Endothelial cell (in vitro differentiated cells): ENCODE results near the gene CORO2B. TPM values are rescaled to one million over a fixed set of nuclear protein-coding genes. Genes with fewer than 3 reads are reported as not detected.

Experiments
- DNase-seq: peaks from one replicate; pipeline ENCODE4 v3.0.0; 2021; ENCODE audit warnings: low spot score
- H3K27ac Mint-ChIP-seq: one replicate; pipeline ENCODE4 v1.8.0; 2021; ENCODE audit warnings: mixed read lengths, inconsistent platforms; ENCODE audit not compliant: unreplicated experiment
- H3K27me3 Mint-ChIP-seq: one replicate; pipeline ENCODE4 v1.8.0; 2021; ENCODE audit warnings: mild to moderate bottlenecking, moderate library complexity, mixed read lengths, inconsistent platforms; ENCODE audit not compliant: unreplicated experiment
- H3K36me3 Mint-ChIP-seq: one replicate; pipeline ENCODE4 v1.8.0; 2021; ENCODE audit warnings: mild to moderate bottlenecking, low read depth, mixed read lengths, inconsistent platforms; ENCODE audit not compliant: unreplicated experiment
- H3K4me1 Mint-ChIP-seq: one replicate; pipeline ENCODE4 v1.8.0; 2021; ENCODE audit warnings: mild to moderate bottlenecking, mixed read lengths, inconsistent platforms; ENCODE audit not compliant: unreplicated experiment
- H3K4me3 Mint-ChIP-seq: one replicate; pipeline ENCODE4 v1.8.0; 2021; ENCODE audit warnings: mild to moderate bottlenecking, mixed read lengths, inconsistent platforms; ENCODE audit not compliant: unreplicated experiment
- H3K9me3 Mint-ChIP-seq: one replicate; pipeline ENCODE4 v1.8.0; 2021; ENCODE audit warnings: mixed read lengths, inconsistent platforms; ENCODE audit not compliant: unreplicated experiment
- total RNA-seq: library from RNA; stranded (reverse); fragmentation: NEBNext Ultra II Directional; extraction: Animal tissue kit (Norgen Biotek cat#: 25700); gene quantifications from one replicate; pipeline ENCODE4 v1.2.1, GENCODE V29; 2021; ENCODE audit not compliant: unreplicated experiment
- TF ChIP-seq, protein P1 (sequence below): fragments of 200-600 bp; sonication (generic); IDR thresholded peaks from one replicate; pipeline ENCODE4 v1.5.0; 2021; ENCODE audit warnings: antibody characterized with exemption; ENCODE audit not compliant: unreplicated experiment

The CORO2B gene
- total RNA-seq, 1 donor from 2014 or later, result 71.7 TPM

- H3K4me1 Mint-ChIP-seq, result peaks cover 43% of the 10 kb centered on the region
- DNase-seq, result no peak
- H3K27me3 Mint-ChIP-seq, result peaks cover 8% of the 10 kb centered on the region
- TF ChIP-seq, protein P1, sequence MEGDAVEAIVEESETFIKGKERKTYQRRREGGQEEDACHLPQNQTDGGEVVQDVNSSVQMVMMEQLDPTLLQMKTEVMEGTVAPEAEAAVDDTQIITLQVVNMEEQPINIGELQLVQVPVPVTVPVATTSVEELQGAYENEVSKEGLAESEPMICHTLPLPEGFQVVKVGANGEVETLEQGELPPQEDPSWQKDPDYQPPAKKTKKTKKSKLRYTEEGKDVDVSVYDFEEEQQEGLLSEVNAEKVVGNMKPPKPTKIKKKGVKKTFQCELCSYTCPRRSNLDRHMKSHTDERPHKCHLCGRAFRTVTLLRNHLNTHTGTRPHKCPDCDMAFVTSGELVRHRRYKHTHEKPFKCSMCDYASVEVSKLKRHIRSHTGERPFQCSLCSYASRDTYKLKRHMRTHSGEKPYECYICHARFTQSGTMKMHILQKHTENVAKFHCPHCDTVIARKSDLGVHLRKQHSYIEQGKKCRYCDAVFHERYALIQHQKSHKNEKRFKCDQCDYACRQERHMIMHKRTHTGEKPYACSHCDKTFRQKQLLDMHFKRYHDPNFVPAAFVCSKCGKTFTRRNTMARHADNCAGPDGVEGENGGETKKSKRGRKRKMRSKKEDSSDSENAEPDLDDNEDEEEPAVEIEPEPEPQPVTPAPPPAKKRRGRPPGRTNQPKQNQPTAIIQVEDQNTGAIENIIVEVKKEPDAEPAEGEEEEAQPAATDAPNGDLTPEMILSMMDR, result no peak
- H3K4me3 Mint-ChIP-seq, result no peak overlapping the region
- H3K27ac Mint-ChIP-seq, result no peak overlapping the region
- no peaks in the 10 kb centered on the region for H3K36me3 Mint-ChIP-seq
- H3K9me3 Mint-ChIP-seq, result no peaks in the 10 kb centered on the region
Measured at GRCh38 chr15:68626739-68627138, 47.9 kb downstream of the CORO2B start.

DNA sequence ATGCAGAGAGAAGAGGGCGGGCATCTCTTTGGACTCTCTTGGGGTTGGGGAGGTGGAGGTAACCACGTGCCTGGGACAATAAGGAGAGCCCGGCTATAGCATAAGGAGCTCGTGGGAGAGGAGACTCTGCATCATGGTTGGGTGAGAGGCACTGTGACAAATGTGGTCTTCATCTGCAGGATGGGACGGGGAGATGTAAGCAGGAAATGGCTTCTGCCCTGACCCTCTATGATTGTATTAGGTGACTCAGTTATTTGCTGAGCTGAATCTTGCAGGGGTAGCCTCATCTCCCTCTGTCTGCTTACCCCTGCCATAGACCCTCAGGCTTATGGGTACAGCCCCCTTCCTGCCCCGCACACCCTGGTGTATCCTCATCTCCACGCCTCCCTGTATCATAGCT lies 48.7 kb downstream of the CORO2B start:
- peaks cover 6% of the 10 kb centered on the region for H3K27me3 Mint-ChIP-seq
- TF ChIP-seq, protein P1, result no peak

DNA sequence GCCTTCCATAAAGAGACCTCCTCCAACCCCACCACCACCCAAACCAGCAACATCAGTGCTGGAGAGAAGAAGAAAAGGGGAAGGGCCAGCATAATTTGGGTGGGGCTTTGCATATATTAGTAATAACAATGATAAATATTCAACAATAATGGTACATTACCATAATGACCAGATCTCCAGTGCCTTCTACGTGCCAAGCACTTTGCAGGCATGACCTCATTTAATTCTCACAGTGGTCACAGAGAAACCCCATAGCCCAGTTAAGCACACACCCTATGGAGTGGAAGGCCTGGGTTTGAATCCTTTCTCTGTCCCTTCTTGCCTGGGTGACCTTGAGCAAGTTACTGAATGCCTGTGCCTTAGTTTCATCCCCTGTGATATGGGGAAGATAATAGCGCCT lies 49.2 kb downstream of the CORO2B start:
- peaks cover 6% of the 10 kb centered on the region for H3K27me3 Mint-ChIP-seq
- H3K4me3 Mint-ChIP-seq, result no peak overlapping the region
- DNase-seq, result no peak
- H3K36me3 Mint-ChIP-seq, result no peaks in the 10 kb centered on the region
- no peaks in the 10 kb centered on the region for H3K9me3 Mint-ChIP-seq
- TF ChIP-seq, protein P1, result no peak
- H3K27ac Mint-ChIP-seq, result no peak overlapping the region
- H3K4me1 Mint-ChIP-seq, result peaks cover 55% of the 10 kb centered on the region

More for the DNA sequence above, 48.7 kb downstream of the CORO2B start:
- Mint-ChIP-seq H3K4me3 (no peak overlapping the region), H3K36me3 (no peaks in the 10 kb centered on the region), H3K27ac (no peak overlapping the region), H3K4me1 (peaks cover 50% of the 10 kb centered on the region), H3K9me3 (no peaks in the 10 kb centered on the region)
- no peak for DNase-seq

DNA sequence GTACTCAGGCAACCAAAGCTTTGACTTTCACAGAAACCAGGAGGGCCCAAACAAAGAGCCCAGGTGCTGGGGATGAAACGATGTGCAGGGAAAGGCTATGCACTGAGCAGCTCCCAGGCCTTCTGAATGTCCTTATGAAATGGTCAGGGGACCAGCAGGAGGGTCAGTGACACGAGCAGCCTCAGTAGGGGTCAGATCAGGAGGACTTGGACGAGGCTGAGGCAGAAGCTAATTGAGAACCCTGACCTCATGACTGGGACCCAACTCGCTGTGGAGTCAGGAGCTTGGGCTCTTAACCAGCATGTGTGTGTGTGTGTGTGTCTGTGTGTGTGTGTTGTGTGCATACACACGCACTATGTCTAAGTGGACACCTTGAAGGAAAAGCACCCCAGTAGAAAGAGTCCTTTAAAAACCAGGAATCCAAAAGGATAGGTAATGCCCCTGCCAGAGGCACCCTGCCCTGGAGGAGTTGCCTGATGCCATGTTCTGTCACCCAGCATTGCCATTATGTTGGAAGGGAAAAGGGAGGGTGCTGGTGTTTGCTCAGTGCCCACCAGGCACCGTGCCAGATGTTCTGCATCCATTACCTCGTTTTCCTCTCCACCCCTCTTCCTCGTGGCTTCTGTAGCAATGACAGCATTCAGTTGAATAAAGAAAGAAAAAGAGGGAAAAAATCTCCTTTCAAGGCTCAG lies 50.9 kb downstream of the CORO2B start:
- H3K27ac Mint-ChIP-seq, result no peak overlapping the region
- TF ChIP-seq, protein P1, result no peak

DNA sequence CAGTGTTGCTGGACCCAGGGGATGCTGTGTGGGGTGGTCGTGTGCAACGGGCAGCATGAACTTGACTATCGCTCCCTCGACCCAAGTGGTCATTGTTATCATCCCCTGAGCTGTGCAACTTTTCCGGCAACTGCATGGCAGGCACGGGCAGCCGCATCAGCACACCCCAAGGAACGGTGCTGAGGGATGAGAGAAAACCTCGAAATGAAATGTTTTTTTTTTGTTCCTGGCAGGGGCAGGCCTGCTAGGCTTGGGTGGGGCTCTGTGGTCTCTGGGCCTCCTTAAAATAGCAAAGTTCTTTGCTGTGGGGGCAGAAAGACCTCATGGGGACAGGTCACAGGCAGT lies 51.4 kb downstream of the CORO2B start:
- Mint-ChIP-seq H3K4me1 (peaks cover 68% of the 10 kb centered on the region), H3K27ac (no peak overlapping the region), H3K4me3 (no peak overlapping the region), H3K9me3 (no peaks in the 10 kb centered on the region), H3K36me3 (no peaks in the 10 kb centered on the region), H3K27me3 (peaks cover 6% of the 10 kb centered on the region)
- DNase-seq, result no peak
- TF ChIP-seq, protein P1, result no peak

More for the DNA sequence above, 50.9 kb downstream of the CORO2B start:
- H3K4me1 Mint-ChIP-seq, result peaks cover 67% of the 10 kb centered on the region
- no peak overlapping the region for H3K4me3 Mint-ChIP-seq
- H3K27me3 Mint-ChIP-seq, result peaks cover 6% of the 10 kb centered on the region
- no peaks in the 10 kb centered on the region for H3K36me3 Mint-ChIP-seq
- no peak for DNase-seq
- H3K9me3 Mint-ChIP-seq, result no peaks in the 10 kb centered on the region
